Dermis microvascular lymphatic vessel endothelial cell (primary cell): ENCODE measurements around the gene RBM19. TPM values are rescaled to one million over a fixed set of nuclear protein-coding genes. Genes with fewer than 3 reads are reported as not detected.

Experiments used
- DNase-seq, 2 donors: peaks; one replicate each; pipeline versions ENCODE4 v3.0.0 to v3.0.0-alpha.2; 2010; ENCODE audit warnings: low read depth in 2 of 2
- total RNA-seq: library from RNA; depleted of rRNA; stranded (reverse); fragments of >200 nt; gene quantifications from 2 replicates; pipeline ENCODE4 v1.2.1, GENCODE V29; 2014

RBM19 gene
- total RNA-seq, 1 donor from 2014 or later = 12.1 TPM

GRCh38 chr12:113860059-113860820 is 105.9 kb downstream of the RBM19 start:
- DNase-seq = no peak

GRCh38 chr12:113858841-113859386 is 107.2 kb downstream of the RBM19 start:
- no peak for DNase-seq

GRCh38 chr12:113857371-113857770 is 108.8 kb downstream of the RBM19 start:
- DNase-seq = no peak

GRCh38 chr12:113855998-113856397 is 110.1 kb downstream of the RBM19 start:
- DNase-seq = no peak

- DNase-seq = no peak
Observed at GRCh38 chr12:113854385-113855142, 111.6 kb downstream of the RBM19 start.

- no peak for DNase-seq
Observed at GRCh38 chr12:113853491-113853890, 112.6 kb downstream of the RBM19 start.

GRCh38 chr12:113852695-113853490 is 113.2 kb downstream of the RBM19 start:
- DNase-seq = no peak

GRCh38 chr12:113852264-113852663 is 113.9 kb downstream of the RBM19 start:
- no peak for DNase-seq

- DNase-seq = no peak
Observed at GRCh38 chr12:113850309-113851056, 115.6 kb downstream of the RBM19 start.

GRCh38 chr12:113847856-113848255 is 118.3 kb downstream of the RBM19 start:
- no peak for DNase-seq

- no peak for DNase-seq
Observed at GRCh38 chr12:113846883-113847755, 119.0 kb downstream of the RBM19 start.

- no peak for DNase-seq
Observed at GRCh38 chr12:113845900-113846674, 120.0 kb downstream of the RBM19 start.

- no peak for DNase-seq
Observed at GRCh38 chr12:113844495-113845210, 121.5 kb downstream of the RBM19 start.

- DNase-seq = no peak
Observed at GRCh38 chr12:113842699-113843098, 123.4 kb downstream of the RBM19 start.

GRCh38 chr12:113841786-113842185 is 124.3 kb downstream of the RBM19 start:
- no peak for DNase-seq

- DNase-seq = no peak
Observed at GRCh38 chr12:113840401-113841042, 125.6 kb downstream of the RBM19 start.

- DNase-seq = no peak
Observed at GRCh38 chr12:113838896-113839295, 127.2 kb downstream of the RBM19 start.
